HepG2 (cell line): ENCODE measurements around the gene MSTN.

ENCODE experiments used
- ELF3 ChIP-seq: IDR thresholded peaks from 2 replicates; pipeline ENCODE4 v1.6.1; 2016; ENCODE audit warnings: missing genetic modification reagents, missing compliant biosample characterization
- EZH2 ChIP-seq: conservative IDR thresholded peaks from 2 replicates; pipeline ENCODE4 v1.6.1; 2012; ENCODE audit warnings: mild to moderate bottlenecking, low read depth, low read length, moderate library complexity
- FOSL2 ChIP-seq: sonication (generic); formaldehyde crosslinking; IDR thresholded peaks from 2 replicates; pipeline ENCODE4 v1.4.0; 2020; ENCODE audit warnings: missing genetic modification reagents
- GABPA ChIP-seq, 2 experiments: IDR thresholded peaks; 2 replicates each; pipeline ENCODE4 v1.6.1; 2011 to 2016; ENCODE audit warnings: low read depth in 2 of 2, low read length in 1 of 2, missing biosample characterization in 1 of 2, missing genetic modification characterization in 1 of 2
- NONO ChIP-seq, 2 experiments: fragments of 450-650 bp in 1 of 2; sonication (generic) in 1 of 2; formaldehyde crosslinking in 1 of 2; IDR thresholded peaks in 1 of 2; conservative IDR thresholded peaks in 1 of 2; 2 replicates each; pipeline versions ENCODE4 v1.6.1 to v1.8.0; 2017 to 2022; ENCODE audit warnings: mild to moderate bottlenecking in 1 of 2, missing genetic modification reagents in 1 of 2, moderate library complexity in 1 of 2
- SMC3 ChIP-seq: IDR thresholded peaks from 2 replicates; pipeline ENCODE4 v1.6.1; 2011; ENCODE audit warnings: low read length, improper control_type of control experiment
- TAF1 ChIP-seq: sonication (generic); formaldehyde crosslinking; IDR thresholded peaks from 2 replicates; pipeline ENCODE4 v1.4.0; 2020; ENCODE audit warnings: missing genetic modification reagents
- YY1 ChIP-seq: IDR thresholded peaks from 2 replicates; pipeline ENCODE4 v1.6.1; 2011; ENCODE audit warnings: low read length, low read depth, moderate library complexity, mild to moderate bottlenecking; ENCODE audit not compliant: insufficient read depth, insufficient replicate concordance
- ZKSCAN1 ChIP-seq: fragments of 150-350 bp; IDR thresholded peaks from 2 replicates; pipeline ENCODE4 v1.6.1; 2014; ENCODE audit warnings: low read length
- ZNF331 ChIP-seq: sonication (generic); formaldehyde crosslinking; IDR thresholded peaks from 2 replicates; pipeline ENCODE4 v1.4.0; 2020; ENCODE audit warnings: missing genetic modification reagents
- TF ChIP-seq, protein P1 (sequence below): sonication (generic); formaldehyde crosslinking; IDR thresholded peaks from 2 replicates; pipeline ENCODE4 v1.5.0; 2020; ENCODE audit warnings: mild to moderate bottlenecking, missing genetic modification reagents, moderate library complexity
- TF ChIP-seq, protein P2 (sequence below): sonication (generic); formaldehyde crosslinking; IDR thresholded peaks from 2 replicates; pipeline ENCODE4 v1.4.0; 2020; ENCODE audit warnings: missing genetic modification reagents, borderline replicate concordance
- TF ChIP-seq, protein P3 (sequence below): sonication (generic); formaldehyde crosslinking; IDR thresholded peaks from 2 replicates; pipeline ENCODE4 v1.4.0; 2020; ENCODE audit warnings: mild to moderate bottlenecking, missing genetic modification reagents

DNA sequence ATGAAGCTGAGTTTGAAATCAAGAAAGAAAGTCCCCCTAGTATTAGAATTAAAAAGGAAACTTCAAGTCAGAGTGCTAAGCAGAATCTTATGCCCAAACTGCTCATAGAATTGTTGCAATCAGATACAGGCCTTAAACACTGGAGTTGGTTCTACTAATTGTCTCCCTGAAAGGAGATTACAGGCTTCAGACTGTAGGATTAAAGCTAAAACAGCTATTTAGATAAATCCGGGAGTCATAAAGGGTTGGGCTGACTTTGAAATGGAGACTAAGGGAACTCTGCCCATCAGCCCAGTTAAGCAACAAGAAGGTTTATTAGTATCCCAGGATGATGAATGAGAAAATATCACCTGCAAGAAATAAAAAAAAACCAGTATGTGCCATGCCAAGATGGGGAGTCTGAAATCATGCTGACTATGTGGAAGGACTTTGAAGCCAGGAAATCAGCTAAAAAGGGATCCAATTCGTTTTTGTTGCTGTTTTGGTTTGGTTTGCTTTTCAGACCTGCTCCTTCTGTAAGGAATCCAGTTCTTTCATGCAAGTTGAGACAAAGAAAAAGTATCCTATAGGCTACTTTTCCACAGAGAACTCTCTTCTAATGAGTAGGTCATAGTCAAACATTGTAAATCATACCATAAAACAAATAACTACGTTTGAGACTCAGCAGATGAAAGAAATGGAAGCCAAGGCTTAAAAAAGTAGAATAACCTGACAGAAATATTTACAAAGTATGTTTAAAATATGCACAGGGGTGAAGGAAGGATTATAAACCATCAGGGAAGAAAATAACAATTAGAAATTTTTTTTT, 37.6 kb upstream of the MSTN start:
- TF ChIP-seq, protein P1, sequence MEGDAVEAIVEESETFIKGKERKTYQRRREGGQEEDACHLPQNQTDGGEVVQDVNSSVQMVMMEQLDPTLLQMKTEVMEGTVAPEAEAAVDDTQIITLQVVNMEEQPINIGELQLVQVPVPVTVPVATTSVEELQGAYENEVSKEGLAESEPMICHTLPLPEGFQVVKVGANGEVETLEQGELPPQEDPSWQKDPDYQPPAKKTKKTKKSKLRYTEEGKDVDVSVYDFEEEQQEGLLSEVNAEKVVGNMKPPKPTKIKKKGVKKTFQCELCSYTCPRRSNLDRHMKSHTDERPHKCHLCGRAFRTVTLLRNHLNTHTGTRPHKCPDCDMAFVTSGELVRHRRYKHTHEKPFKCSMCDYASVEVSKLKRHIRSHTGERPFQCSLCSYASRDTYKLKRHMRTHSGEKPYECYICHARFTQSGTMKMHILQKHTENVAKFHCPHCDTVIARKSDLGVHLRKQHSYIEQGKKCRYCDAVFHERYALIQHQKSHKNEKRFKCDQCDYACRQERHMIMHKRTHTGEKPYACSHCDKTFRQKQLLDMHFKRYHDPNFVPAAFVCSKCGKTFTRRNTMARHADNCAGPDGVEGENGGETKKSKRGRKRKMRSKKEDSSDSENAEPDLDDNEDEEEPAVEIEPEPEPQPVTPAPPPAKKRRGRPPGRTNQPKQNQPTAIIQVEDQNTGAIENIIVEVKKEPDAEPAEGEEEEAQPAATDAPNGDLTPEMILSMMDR (CRISPR knock-in tag) = no peak
- TF ChIP-seq GABPA (IDR thresholded peaks at IDR 0.05; ENCODE audit: low read depth, low read length) (no peak), GABPA (CRISPR knock-in tag; IDR thresholded peaks at IDR 0.05; ENCODE audit: low read depth) (no peak), TAF1 (CRISPR knock-in tag) (no peak), ZKSCAN1 (no peak), ELF3 (CRISPR knock-in tag) (no peak), SMC3 (no peak), NONO (IDR thresholded peaks at IDR 0.05) (no peak), NONO (CRISPR knock-in tag; conservative IDR thresholded peaks at IDR 0.05) (no peak), ZNF331 (CRISPR knock-in tag) (no peak), EZH2 (no peak), FOSL2 (CRISPR knock-in tag) (no peak), YY1 (no peak)
- TF ChIP-seq, protein P2, sequence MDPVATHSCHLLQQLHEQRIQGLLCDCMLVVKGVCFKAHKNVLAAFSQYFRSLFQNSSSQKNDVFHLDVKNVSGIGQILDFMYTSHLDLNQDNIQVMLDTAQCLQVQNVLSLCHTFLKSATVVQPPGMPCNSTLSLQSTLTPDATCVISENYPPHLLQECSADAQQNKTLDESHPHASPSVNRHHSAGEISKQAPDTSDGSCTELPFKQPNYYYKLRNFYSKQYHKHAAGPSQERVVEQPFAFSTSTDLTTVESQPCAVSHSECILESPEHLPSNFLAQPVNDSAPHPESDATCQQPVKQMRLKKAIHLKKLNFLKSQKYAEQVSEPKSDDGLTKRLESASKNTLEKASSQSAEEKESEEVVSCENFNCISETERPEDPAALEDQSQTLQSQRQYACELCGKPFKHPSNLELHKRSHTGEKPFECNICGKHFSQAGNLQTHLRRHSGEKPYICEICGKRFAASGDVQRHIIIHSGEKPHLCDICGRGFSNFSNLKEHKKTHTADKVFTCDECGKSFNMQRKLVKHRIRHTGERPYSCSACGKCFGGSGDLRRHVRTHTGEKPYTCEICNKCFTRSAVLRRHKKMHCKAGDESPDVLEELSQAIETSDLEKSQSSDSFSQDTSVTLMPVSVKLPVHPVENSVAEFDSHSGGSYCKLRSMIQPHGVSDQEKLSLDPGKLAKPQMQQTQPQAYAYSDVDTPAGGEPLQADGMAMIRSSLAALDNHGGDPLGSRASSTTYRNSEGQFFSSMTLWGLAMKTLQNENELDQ (CRISPR knock-in tag) = no peak
- TF ChIP-seq, protein P3, sequence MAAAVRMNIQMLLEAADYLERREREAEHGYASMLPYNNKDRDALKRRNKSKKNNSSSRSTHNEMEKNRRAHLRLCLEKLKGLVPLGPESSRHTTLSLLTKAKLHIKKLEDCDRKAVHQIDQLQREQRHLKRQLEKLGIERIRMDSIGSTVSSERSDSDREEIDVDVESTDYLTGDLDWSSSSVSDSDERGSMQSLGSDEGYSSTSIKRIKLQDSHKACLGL (CRISPR knock-in tag) = no peak
